GM12892 (cell line): Measurements from ENCODE around the gene PSMB10.

Experiments used
- POLR2A ChIP-seq: IDR thresholded peaks from 2 replicates; pipeline ENCODE4 v1.6.1; 2011; ENCODE audit warnings: low read depth, low read length, control low read depth
- POLR2AphosphoS5 ChIP-seq: IDR thresholded peaks from 2 replicates; pipeline ENCODE4 v1.6.1; 2011; ENCODE audit warnings: low read depth, low read length, control low read depth
- TAF1 ChIP-seq: IDR thresholded peaks from 2 replicates; pipeline ENCODE4 v1.6.1; 2011; ENCODE audit warnings: low read depth, mild to moderate bottlenecking, control low read depth, low read length, borderline replicate concordance

GRCh38 chr16:67892899-67893742 lies 43.5 kb downstream of the PSMB10 start, which contains the start of gene PSKH1:
- peak; percentile 76; the same call in 1 of the 2 replicates for TF ChIP-seq POLR2A
- no peak; the same call in 1 of the 2 replicates for TF ChIP-seq TAF1
- 0 out of 2 replicates have a peak, but pooled peaks have one; percentile 27 for TF ChIP-seq POLR2AphosphoS5
